GM21723 (cell line): ENCODE measurements around the gene CLDN20.
"Not testable (repeated sequence)": the region's sequence is repeated elsewhere in the genome, so short reads cannot be mapped to it uniquely, and the experiment has no call there.

Experiments used
- ATAC-seq: cut with Tn5 transposase; IDR thresholded peaks from one replicate; pipeline ENCODE4 v1.9.1; 2021; ENCODE audit warnings: mild to moderate bottlenecking, moderate library complexity; ENCODE audit not compliant: unreplicated experiment

The CLDN20 gene

GRCh38 chr6:155309150-155309549 lies 45.3 kb downstream of the CLDN20 start:
- ATAC-seq = no peak

GRCh38 chr6:155310596-155310995 lies 46.8 kb downstream of the CLDN20 start:
- ATAC-seq = no peak

DNA sequence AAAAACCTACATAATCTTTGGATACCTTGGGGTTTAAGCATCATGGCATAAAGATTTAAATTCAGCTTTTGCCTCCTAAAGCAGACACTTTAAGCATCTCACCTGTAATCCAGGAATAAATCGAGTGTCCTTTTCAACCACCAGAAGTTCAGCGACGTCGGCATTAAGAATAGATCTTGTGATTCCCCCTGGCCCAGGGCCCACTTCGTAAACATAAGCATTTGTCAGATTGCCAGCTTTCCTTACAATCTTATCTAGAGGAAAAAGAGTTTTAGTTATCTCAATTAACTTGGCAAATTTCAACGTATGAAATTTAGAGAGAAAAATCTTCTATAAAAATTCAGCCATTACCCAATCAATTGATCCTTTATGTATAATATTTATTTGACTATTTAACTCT lies 47.3 kb downstream of the CLDN20 start:
- no peak for ATAC-seq

DNA sequence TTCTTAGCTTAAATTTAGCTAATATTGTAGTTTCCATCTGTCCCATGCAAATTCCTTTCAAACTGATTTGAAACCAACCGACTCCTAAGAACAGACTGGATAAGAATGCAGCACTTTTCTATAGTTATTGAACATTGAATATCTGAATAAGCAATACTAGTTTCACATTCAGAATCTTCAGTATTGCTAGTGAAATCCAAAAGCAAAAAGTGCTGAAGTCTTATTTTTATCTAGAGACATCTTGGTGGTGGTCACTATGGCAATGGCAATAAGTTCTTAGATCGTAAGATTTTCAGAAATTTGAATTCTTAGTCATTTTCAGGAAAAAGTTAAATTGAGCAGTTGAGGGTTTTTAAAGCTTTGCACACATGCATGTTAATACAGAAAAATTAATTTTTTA lies 47.8 kb downstream of the CLDN20 start:
- ATAC-seq = no peak

- not testable (repeated sequence) for ATAC-seq
Measured at GRCh38 chr6:155312950-155313349, 49.1 kb downstream of the CLDN20 start.

- ATAC-seq = peak; percentile 22
Measured at GRCh38 chr6:155313602-155314091, 49.8 kb downstream of the CLDN20 start.

DNA sequence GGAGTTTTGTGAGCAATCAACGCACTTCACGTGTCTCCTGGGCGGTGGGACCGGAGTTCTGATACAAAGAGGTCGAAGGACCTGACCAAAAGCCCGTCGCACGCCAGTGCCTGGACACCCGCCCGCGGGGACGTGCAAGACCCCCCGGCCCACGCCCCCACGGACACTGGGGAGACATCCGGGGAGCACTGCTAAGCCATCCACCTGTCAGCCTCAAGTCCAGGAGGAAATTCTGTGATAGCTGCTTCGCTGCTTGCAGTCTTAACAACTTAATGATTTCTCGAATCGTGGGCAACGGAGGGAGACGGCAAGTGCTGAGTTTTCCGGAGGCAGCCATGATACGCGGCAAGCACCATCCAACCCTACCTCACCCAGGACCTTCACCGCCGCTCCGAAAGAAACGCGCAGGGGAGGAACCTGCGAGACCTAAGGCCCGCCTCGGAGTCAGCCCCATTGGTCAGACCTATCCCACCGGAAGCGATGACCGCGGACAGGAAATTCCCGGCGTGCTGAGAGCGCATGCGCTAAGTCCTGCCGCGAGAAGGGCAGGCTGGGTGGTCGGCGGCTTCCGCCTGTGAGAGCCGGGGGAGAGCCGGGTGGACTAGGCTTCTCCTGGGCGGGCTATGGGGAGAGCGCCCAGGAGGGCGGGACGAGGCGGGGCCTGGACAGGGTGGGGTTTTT lies 50.4 kb downstream of the CLDN20 start, which contains the start of gene TFB1M:
Gene TFB1M, minus strand, starts transcription at position 393 of the 681 bp plus-strand sequence. Its CDS starts 56 bp downstream, at position 337.
- peak; percentile 96 for ATAC-seq

DNA sequence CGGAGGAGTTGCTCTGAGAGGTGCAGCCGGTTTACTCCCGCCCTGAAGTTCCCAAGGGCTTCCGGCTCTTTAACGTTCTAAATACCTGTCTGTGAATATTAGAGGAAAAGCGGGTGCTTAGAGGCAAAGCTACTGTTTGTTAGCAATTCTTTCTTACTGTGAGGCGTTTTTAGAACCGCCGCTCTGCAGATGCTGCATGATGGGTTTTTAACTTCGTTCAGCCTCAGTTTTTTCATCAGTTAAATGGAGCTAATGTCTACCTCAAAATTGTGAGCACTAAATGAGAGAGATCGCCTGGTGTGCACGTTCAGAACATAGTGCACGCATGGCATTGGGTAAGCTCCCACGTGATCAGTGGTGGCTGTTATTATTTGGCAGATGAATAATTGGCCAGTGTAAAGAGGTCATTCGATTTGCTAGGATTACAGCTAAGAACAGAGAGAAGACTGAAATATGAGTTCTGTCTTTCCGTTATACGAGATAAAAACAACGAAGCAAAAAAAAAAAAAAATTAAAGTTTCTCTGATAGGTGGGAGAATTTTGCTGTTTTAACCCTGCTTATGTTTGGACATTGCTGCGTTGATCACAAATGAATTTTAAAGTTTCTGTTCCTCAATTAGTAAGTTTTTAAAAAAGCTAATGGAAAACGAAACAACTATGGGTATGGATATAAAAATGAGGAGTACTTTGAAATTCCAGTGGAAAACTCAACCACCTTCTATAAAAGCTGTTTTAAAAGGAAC lies 51.1 kb downstream of the CLDN20 start:
- ATAC-seq = peak; percentile 57

DNA sequence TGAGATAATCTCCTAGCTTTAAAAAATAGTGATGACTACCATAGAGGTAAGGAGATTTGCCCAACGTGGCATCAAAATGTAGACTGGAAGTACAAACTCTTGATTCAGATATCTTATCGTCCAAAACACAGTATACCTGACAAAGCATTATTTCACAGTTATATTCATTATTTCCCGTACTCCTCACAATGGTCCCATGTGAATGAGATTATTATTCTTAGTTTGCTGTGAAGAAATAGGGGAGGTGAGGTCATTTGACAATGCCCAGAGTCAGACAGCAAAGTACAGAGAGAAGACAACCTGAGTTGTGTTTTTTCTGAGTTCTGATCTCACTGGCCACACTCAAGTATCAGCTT lies 51.7 kb downstream of the CLDN20 start:
- no peak for ATAC-seq

- no peak for ATAC-seq
Measured at GRCh38 chr6:155316419-155316818, 52.6 kb downstream of the CLDN20 start.

GRCh38 chr6:155317186-155317585 lies 53.4 kb downstream of the CLDN20 start:
- ATAC-seq = no peak

- peak; percentile 50 for ATAC-seq
Measured at GRCh38 chr6:155319902-155320301, 56.1 kb downstream of the CLDN20 start.

DNA sequence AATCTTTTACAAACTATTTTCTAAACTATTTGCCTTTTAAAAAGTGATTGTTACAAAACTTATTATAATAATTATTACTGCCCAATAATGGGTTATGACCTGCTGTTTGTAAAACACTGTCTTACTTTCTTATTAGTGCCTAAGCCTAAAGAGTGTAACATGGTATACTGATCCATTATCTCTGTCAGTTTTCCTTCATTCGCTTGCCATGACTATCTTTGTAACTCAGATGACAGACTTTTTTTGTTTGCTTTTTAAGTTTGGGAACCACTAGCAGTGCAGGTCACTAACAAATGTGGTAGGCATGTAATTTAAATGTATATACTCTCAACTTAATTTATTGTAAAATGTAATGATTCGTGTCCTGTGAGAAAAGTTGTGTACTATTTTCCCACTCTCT lies 60.4 kb downstream of the CLDN20 start:
- no peak for ATAC-seq

DNA sequence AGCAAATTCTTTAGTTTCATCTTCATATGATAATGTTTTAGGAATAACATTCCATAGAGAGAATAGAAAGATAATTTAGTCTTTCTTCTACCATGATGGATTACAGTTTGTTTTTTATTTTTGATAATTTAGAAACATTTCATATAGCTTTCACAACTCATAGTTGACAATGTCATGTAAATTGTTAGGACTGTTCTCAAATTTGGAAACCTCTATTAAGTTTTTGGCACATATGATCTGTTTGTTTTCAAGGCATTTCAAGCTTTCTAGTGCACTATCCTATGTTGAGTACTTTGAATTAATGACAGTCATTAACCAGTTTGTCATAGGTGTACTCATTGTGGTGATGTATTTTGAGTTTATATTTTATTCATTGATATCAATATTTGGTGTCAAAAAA lies 61.2 kb downstream of the CLDN20 start:
- ATAC-seq = no peak

DNA sequence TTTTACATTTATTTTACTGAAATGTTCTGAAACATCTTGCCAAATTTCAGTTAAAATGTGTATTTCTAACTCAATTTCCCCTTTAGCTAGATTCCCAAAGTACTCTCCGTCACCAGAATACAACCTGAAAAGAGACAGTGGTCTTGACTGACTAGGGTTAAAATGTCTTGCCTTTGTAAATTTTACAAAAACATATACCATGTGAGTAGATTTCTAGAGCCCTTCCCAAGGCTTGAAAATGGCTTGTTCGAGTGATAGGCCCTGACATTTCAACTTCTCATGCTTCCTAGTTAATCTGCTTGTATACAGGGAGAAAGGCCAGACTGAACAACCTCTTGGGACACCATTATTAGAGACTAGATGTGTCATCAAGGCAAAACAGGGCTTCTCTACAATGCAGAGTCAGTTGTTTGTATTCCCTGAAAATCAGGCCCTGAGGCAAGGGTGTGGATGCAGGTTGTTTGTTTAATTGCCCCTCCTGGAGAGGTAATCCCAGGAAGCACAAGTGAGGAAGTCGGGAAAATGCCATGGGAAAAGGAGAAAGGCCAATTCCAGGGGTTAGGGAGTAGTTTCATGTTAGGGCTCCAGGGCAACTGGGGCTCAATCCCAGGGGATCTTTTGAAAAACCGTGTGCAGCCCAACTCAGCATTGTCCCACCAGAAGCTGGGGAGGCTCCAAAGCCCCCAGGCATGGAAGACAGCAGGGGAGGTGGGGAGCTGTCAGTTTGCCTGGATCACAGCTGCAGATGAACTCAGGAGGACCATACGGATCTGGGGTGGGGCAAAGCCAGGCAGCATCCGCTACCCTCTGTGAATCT lies 62.1 kb downstream of the CLDN20 start:
- ATAC-seq = no peak
